ENCODE results near the gene NIM1K. TPM values are rescaled to one million over a fixed set of nuclear protein-coding genes. Genes with fewer than 3 reads are reported as not detected.
A peak's percentile ranks its signal among the peaks of the same experiment; 100 is the strongest.

NIM1K gene
- total RNA-seq, 4 donors from 2014 or later, result 0.42 to 2.3 (median 1.6) TPM

- Histone ChIP-seq H3K4me1 (peaks cover 19 to 49% (median 38%) of the 10 kb centered on the region in 4 donors), H3K9me3 (no peaks in the 10 kb centered on the region), H3K27me3 (no peaks in the 10 kb centered on the region), H3K27ac (replicated peaks in 1 of 4) (peak overlapping the region in 3 of 4 donors; percentile 90 to 93 (median 92)), H3K4me3 (peak overlapping the region; percentile 76 to 94 (median 90)), H3K36me3 (no peaks in the 10 kb centered on the region)
- TF ChIP-seq POLR2A (IDR thresholded peaks at IDR 0.05; ENCODE audit: low read depth), result no peak
- TF ChIP-seq POLR2AphosphoS5 (IDR thresholded peaks at IDR 0.05), result no peak
- TF ChIP-seq EP300 (IDR thresholded peaks at IDR 0.05), result no peak
- no peak for TF ChIP-seq CTCF (IDR thresholded peaks at IDR 0.05)
- intact Hi-C loops (cut with DNase I), result loop anchor here (5.0 to 10.0 kb wide), 4 partner anchors 75 to 190 kb away; partner anchors contain the start of genes NIM1K, TMEM267 and ZNF131
- 20% methylated on average over 6 of the region's 6 CpGs for WGBS
- DNase-seq (ENCODE audit: extremely low spot score), result no peak
Observed at GRCh38 chr5:43312076-43312661, 120.1 kb downstream of the NIM1K start.

GRCh38 chr5:43312699-43313034 is 120.6 kb downstream of the NIM1K start:
- no peaks in the 10 kb centered on the region for H3K36me3 ChIP-seq
- peaks cover 19 to 49% (median 38%) of the 10 kb centered on the region in 4 donors for H3K4me1 ChIP-seq
- no peak for DNase-seq (ENCODE audit: extremely low spot score)
- H3K9me3 ChIP-seq, result no peaks in the 10 kb centered on the region
- peak overlapping the region; percentile 90 to 94 (median 92) for H3K27ac ChIP-seq (replicated peaks in 1 of 4)
- intact Hi-C loops (cut with DNase I), result loop anchor here (5.0 to 10.0 kb wide), 4 partner anchors 75 to 190 kb away; partner anchors contain the start of genes NIM1K, TMEM267 and ZNF131
- TF ChIP-seq EP300 (IDR thresholded peaks at IDR 0.05), result no peak
- no peak for TF ChIP-seq CTCF (IDR thresholded peaks at IDR 0.05)
- no peak for TF ChIP-seq POLR2A (IDR thresholded peaks at IDR 0.05; ENCODE audit: low read depth)
- no peak for TF ChIP-seq POLR2AphosphoS5 (IDR thresholded peaks at IDR 0.05)
- peak overlapping the region; percentile 76 to 94 (median 90) for H3K4me3 ChIP-seq
- WGBS, result 1% methylated on average over 9 of the region's 9 CpGs
- H3K27me3 ChIP-seq, result no peaks in the 10 kb centered on the region

- H3K27ac ChIP-seq (replicated peaks in 1 of 4), result peak within 1 kb of the TSS; percentile 90 to 94 (median 92)
- under 1% methylated on average over 30 of the region's 70 CpGs for WGBS
- intact Hi-C loops (cut with DNase I), result loop anchor here (5.0 to 10.0 kb wide), 4 partner anchors 74 to 191 kb away; partner anchors contain the start of genes NIM1K, TMEM267 and ZNF131
Observed at GRCh38 chr5:43313035-43313853, 121.2 kb downstream of the NIM1K start, which contains the start of gene HMGCS1. Gene HMGCS1 (minus strand): TSS chr5:43313412. CDS start chr5:43298965, 14,447 bp downstream.

More at GRCh38 chr5:43313035-43313853, 121.2 kb downstream of the NIM1K start, which contains the start of gene HMGCS1:
- H3K4me3 ChIP-seq, result peak within 1 kb of the TSS; percentile 76 to 94 (median 90)
- H3K27me3 ChIP-seq, result no peaks in the 10 kb centered on the region
- peak; percentile 100 for DNase-seq (ENCODE audit: extremely low spot score)
- no peaks in the 10 kb centered on the region for H3K9me3 ChIP-seq
- H3K4me1 ChIP-seq, result peaks cover 19 to 49% (median 38%) of the 10 kb centered on the region in 4 donors
- no peaks in the 10 kb centered on the region for H3K36me3 ChIP-seq
- TF ChIP-seq EP300 (IDR thresholded peaks at IDR 0.05) (no peak), POLR2AphosphoS5 (IDR thresholded peaks at IDR 0.05) (peak; percentile 95 to 97), CTCF (IDR thresholded peaks at IDR 0.05) (no peak), POLR2A (IDR thresholded peaks at IDR 0.05; ENCODE audit: low read depth) (peak; percentile 77)

All from esophagus muscularis mucosa (tissue), 4 donors.